Stimulated activated CD8-positive, alpha-beta memory T cell treated with anti-CD3 and anti-CD28 coated beads, Interleukin-7, amount 100 ng/mL, for 4 hours (primary cell): ENCODE measurements around the gene MED7.
"Not testable (repeated sequence)": the region's sequence is repeated elsewhere in the genome, so short reads cannot be mapped to it uniquely, and the experiment has no call there.

Source experiments
- DNase-seq, 2 donors: peaks; one replicate each; pipeline ENCODE4 v3.0.0-alpha.2; 2020; ENCODE audit warnings: low read depth in 2 of 2

The MED7 gene

GRCh38 chr5:157142317-157143126, at the start of gene MED7:
Gene MED7 (minus strand): TSS chr5:157142865. CDS start chr5:157139431, 3,434 bp downstream.
- peak; percentile 86 to 92 for DNase-seq

GRCh38 chr5:157189223-157189622, 46.6 kb upstream of the MED7 start:
- DNase-seq, result no peak

- DNase-seq, result no peak
Measured at GRCh38 chr5:157188270-157188669, 45.6 kb upstream of the MED7 start.

GRCh38 chr5:157187046-157187754, 44.5 kb upstream of the MED7 start:
- DNase-seq, result no peak

GRCh38 chr5:157186309-157187045, 43.8 kb upstream of the MED7 start:
- no peak for DNase-seq

- not testable (repeated sequence) for DNase-seq
Measured at GRCh38 chr5:157185122-157185521, 42.5 kb upstream of the MED7 start.

GRCh38 chr5:157184117-157184670, 41.5 kb upstream of the MED7 start:
- no peak for DNase-seq

GRCh38 chr5:157182143-157182757, 39.6 kb upstream of the MED7 start:
- DNase-seq, result no peak

GRCh38 chr5:157180374-157181264, 38.0 kb upstream of the MED7 start, which contains the start of gene ITK:
Gene ITK (plus strand): TSS chr5:157180840. CDS start chr5:157180978, 138 bp downstream.
- no peak for DNase-seq

GRCh38 chr5:157178966-157179365, 36.3 kb upstream of the MED7 start:
- DNase-seq, result no peak

- no peak for DNase-seq
Measured at GRCh38 chr5:157177953-157178352, 35.3 kb upstream of the MED7 start.

GRCh38 chr5:157175071-157175612, 32.5 kb upstream of the MED7 start:
- no peak for DNase-seq

- peak; percentile 85 to 91 for DNase-seq
Measured at GRCh38 chr5:157172403-157172802, 29.7 kb upstream of the MED7 start.

- no peak for DNase-seq
Measured at GRCh38 chr5:157168286-157168685, 25.6 kb upstream of the MED7 start.

- peak in 1 of 2 donors; percentile 33 for DNase-seq
Measured at GRCh38 chr5:157167214-157167621, 24.6 kb upstream of the MED7 start.

GRCh38 chr5:157166214-157167213, 23.8 kb upstream of the MED7 start, which contains the start of gene GARIN3:
Gene GARIN3 (minus strand): TSS chr5:157166264. CDS start chr5:157166168, 96 bp downstream.
- DNase-seq, result no peak

GRCh38 chr5:157165668-157166067, 23.0 kb upstream of the MED7 start:
- no peak for DNase-seq

GRCh38 chr5:157165261-157165660, 22.6 kb upstream of the MED7 start:
- no peak for DNase-seq

- no peak for DNase-seq
Measured at GRCh38 chr5:157164521-157164920, 21.9 kb upstream of the MED7 start.
